Tibial artery (tissue), 4 donors: ENCODE results near the gene ANKRD39.
A peak's percentile ranks its signal among the peaks of the same experiment; 100 is the strongest.

Source experiments
- DNase-seq, 2 donors: peaks; one replicate each; pipeline ENCODE4 v3.0.0-alpha.2; 2019
- H3K27ac ChIP-seq, 2 donors: fragments of 200-600 bp; sonication (generic) in 1 of 2; 1 replicate in 1 of 2; 2 replicates in 1 of 2; pipeline ENCODE4 v1.5.1; 2018 to 2019; ENCODE audit warnings: mild to moderate bottlenecking in 1 of 2
- H3K27me3 ChIP-seq, 2 donors: fragments of 200-600 bp; sonication (generic) in 1 of 2; one replicate each; pipeline versions ENCODE4 v1.5.1 to v1.6.0; 2016 to 2019
- H3K36me3 ChIP-seq, 3 donors: fragments of 200-600 bp; sonication (generic) in 2 of 3; one replicate each; pipeline ENCODE4 v1.5.1; 2016 to 2019; ENCODE audit warnings: mild to moderate bottlenecking in 2 of 3
- H3K4me1 ChIP-seq, 4 donors: fragments of 200-600 bp; sonication (generic) in 2 of 4; 1 replicate in 3 of 4; 2 replicates in 1 of 4; pipeline ENCODE4 v1.5.1; 2016 to 2019
- H3K4me3 ChIP-seq, 2 donors: fragments of 200-600 bp; sonication (generic) in 1 of 2; 1 replicate in 1 of 2; 2 replicates in 1 of 2; pipeline ENCODE4 v1.5.1; 2018 to 2019; ENCODE audit warnings: mild to moderate bottlenecking in 2 of 2
- H3K9me3 ChIP-seq, 3 donors: fragments of 200-600 bp; sonication (generic) in 1 of 3; one replicate each; pipeline ENCODE4 v1.5.1; 2016 to 2019
- CTCF ChIP-seq, 2 experiments: fragments of 200-600 bp in 1 of 2; fragments of 450-650 bp in 1 of 2; IDR thresholded peaks; one replicate each; pipeline ENCODE4 v1.5.1; 2017 to 2019; ENCODE audit warnings: antibody characterized with exemption in 2 of 2, mild to moderate bottlenecking in 1 of 2, moderate library complexity in 1 of 2
- intact Hi-C: fragments of 100-400 bp; cut with DNase I; formaldehyde crosslinking; loops from one replicate; pipeline ENCODE4 v1.15.0; 2023; ENCODE audit warnings: low total_unique reads

Gene ANKRD39

DNA sequence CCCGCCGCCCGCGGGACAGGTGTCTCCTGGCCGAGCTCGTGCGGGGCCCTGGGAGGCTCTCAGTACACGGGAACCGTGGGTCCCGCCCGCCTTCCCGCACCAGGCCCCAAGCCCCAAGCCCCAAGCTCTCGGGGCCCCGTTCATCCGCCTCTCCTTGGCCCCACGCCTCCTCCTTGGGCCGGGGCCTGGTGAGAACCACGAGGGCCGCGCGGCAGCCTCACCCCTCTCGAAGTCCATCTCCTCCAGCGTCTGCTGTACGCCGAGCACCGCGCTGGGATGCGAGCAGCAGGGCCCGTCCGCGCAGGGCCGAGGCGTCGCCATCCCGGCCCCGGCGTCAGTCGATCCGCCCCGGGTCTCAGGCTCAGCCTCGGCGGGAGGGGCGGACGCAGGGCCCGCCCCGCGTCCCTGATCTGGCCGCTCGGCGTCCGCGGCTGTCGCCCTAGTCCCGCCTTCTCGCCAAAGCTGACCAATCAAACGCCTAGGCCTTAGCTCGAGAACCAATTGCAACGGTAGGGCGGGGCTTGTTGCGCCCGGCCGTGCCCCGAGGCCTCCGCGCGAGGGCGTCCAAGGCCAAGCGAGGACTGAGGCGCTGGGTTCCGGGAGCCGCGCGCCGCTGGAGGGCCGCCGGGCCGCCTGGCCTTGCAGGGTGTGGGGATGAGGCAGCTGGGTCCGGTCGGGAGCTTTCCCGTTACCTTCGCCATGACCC, at the start of gene ANKRD39:
Gene ANKRD39, minus strand, starts transcription at position 350 of the 706 bp plus-strand sequence. Its CDS starts 29 bp downstream, at position 321.
- H3K36me3 ChIP-seq = peaks cover 40 to 51% (median 42%) of the 10 kb centered on the region in 3 donors
- peak within 1 kb of the TSS; percentile 84 to 96 for H3K27ac ChIP-seq
- intact Hi-C loops = loop anchor here (2.0 to 5.0 kb wide), 3 partner anchors 41 to 93 kb away; partner anchors contain the start of gene CNNM3
- no peaks in the 10 kb centered on the region for H3K27me3 ChIP-seq
- peak; percentile 97 to 99 for DNase-seq
- H3K9me3 ChIP-seq = no peaks in the 10 kb centered on the region
- peaks cover 0 to 37% (median 29%) of the 10 kb centered on the region in 4 donors for H3K4me1 ChIP-seq
- H3K4me3 ChIP-seq = peak within 1 kb of the TSS; percentile 77 to 85
- peak; percentile 79 to 80 for TF ChIP-seq CTCF (IDR thresholded peaks at IDR 0.05)

- peak; percentile 64 to 83 for DNase-seq
- intact Hi-C loops = loop anchor here (1.0 to 2.0 kb wide), 3 partner anchors 18 to 48 kb away; partner anchors contain the start of gene ANKRD39
- peak overlapping the region; percentile 42 to 43 for H3K4me3 ChIP-seq
Measured at GRCh38 chr2:96906729-96907114, 48.9 kb upstream of the ANKRD39 start.

DNA sequence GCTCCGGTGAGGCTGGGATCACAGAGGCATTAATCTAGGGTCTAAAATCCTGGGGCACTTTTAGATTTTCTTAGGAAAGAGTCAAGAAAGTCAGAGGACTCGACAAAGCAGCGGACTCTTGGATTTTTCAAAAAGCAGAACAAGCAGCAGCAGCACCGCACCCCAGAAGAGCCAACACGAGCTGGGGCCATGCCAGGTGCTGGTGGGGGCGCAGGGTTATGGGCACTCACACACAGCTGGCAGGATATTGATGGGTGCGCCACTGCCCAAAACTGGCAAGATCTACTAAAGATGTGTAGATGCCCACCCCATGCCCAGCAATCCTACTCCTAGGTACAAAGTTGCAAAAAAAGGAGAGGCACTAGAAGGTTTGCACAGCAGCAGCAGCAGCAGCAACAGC, 46.0 kb upstream of the ANKRD39 start:
- peaks cover 7 to 55% (median 33%) of the 10 kb centered on the region in 4 donors for H3K4me1 ChIP-seq
- H3K27me3 ChIP-seq = no peaks in the 10 kb centered on the region
- intact Hi-C loops = no loop called here
- H3K36me3 ChIP-seq = no peaks in the 10 kb centered on the region
- no peaks in the 10 kb centered on the region for H3K9me3 ChIP-seq
- no peak for TF ChIP-seq CTCF (IDR thresholded peaks at IDR 0.05)
- no peak overlapping the region for H3K4me3 ChIP-seq
- no peak for DNase-seq
- peak overlapping the region; percentile 15 to 97 for H3K27ac ChIP-seq

More at GRCh38 chr2:96906729-96907114, 48.9 kb upstream of the ANKRD39 start:
- TF ChIP-seq CTCF (IDR thresholded peaks at IDR 0.05) = no peak
- Histone ChIP-seq H3K27me3 (no peaks in the 10 kb centered on the region), H3K27ac (peak overlapping the region; percentile 87 to 97), H3K4me1 (peaks cover 7 to 55% (median 32%) of the 10 kb centered on the region in 4 donors), H3K9me3 (no peaks in the 10 kb centered on the region), H3K36me3 (no peaks in the 10 kb centered on the region)

- H3K27me3 ChIP-seq = no peaks in the 10 kb centered on the region
- intact Hi-C loops = no loop called here
- DNase-seq = no peak
- no peak for TF ChIP-seq CTCF (IDR thresholded peaks at IDR 0.05)
- no peak overlapping the region for H3K4me3 ChIP-seq
- H3K36me3 ChIP-seq = no peaks in the 10 kb centered on the region
- H3K27ac ChIP-seq = peak overlapping the region; percentile 15 to 97
- peaks cover 7 to 50% (median 32%) of the 10 kb centered on the region in 4 donors for H3K4me1 ChIP-seq
- H3K9me3 ChIP-seq = no peaks in the 10 kb centered on the region
Measured at GRCh38 chr2:96903318-96903717, 45.5 kb upstream of the ANKRD39 start.

GRCh38 chr2:96900237-96900636, 42.4 kb upstream of the ANKRD39 start:
- no peak overlapping the region for H3K4me3 ChIP-seq
- intact Hi-C loops = no loop called here
- no peaks in the 10 kb centered on the region for H3K9me3 ChIP-seq
- H3K27me3 ChIP-seq = no peaks in the 10 kb centered on the region
- no peak overlapping the region for H3K27ac ChIP-seq
- peaks cover 0 to 42% (median 16%) of the 10 kb centered on the region in 4 donors for H3K4me1 ChIP-seq
- no peak for DNase-seq
- TF ChIP-seq CTCF (IDR thresholded peaks at IDR 0.05) = no peak
- no peaks in the 10 kb centered on the region for H3K36me3 ChIP-seq
